Lung microvascular endothelial cell (primary cell): ENCODE data around the gene SLC6A8. TPM values are rescaled to one million over a fixed set of nuclear protein-coding genes. Genes with fewer than 3 reads are reported as not detected.

Experiments
- DNase-seq, 2 donors: peaks; one replicate each; pipeline versions ENCODE4 v3.0.0 to v3.0.0-alpha.2; 2010; ENCODE audit warnings: low read depth in 2 of 2
- total RNA-seq: library from RNA; depleted of rRNA; stranded (reverse); fragments of >200 nt; gene quantifications from 2 replicates; pipeline ENCODE4 v1.2.1, GENCODE V29; 2014

SLC6A8 gene
- 2.4 TPM in 2 replicates for total RNA-seq

- peak; percentile 52 to 66 for DNase-seq
These were observed at the start of gene SLC6A8 for GRCh38 chrX:153687121-153688039. Gene SLC6A8 (plus strand): TSS chrX:153687926. CDS start chrX:153688575, 649 bp downstream.

- no peak for DNase-seq
These were observed 49.7 kb upstream of the SLC6A8 start for GRCh38 chrX:153638041-153638371.

GRCh38 chrX:153638436-153639176 is 49.1 kb upstream of the SLC6A8 start:
- no peak for DNase-seq

- DNase-seq, result no peak
These were observed 48.3 kb upstream of the SLC6A8 start for GRCh38 chrX:153639177-153640044.

- no peak for DNase-seq
These were observed 47.6 kb upstream of the SLC6A8 start for GRCh38 chrX:153640045-153640686.

- DNase-seq, result no peak
These were observed 46.8 kb upstream of the SLC6A8 start for GRCh38 chrX:153640736-153641575.

GRCh38 chrX:153641627-153642026 is 46.1 kb upstream of the SLC6A8 start:
- no peak for DNase-seq

- no peak for DNase-seq
These were observed 45.6 kb upstream of the SLC6A8 start for GRCh38 chrX:153642051-153642654.

- no peak for DNase-seq
These were observed 44.9 kb upstream of the SLC6A8 start for GRCh38 chrX:153642655-153643430.

GRCh38 chrX:153643431-153644351 is 44.0 kb upstream of the SLC6A8 start:
- peak in 1 of 2 donors; percentile 20 for DNase-seq

- no peak for DNase-seq
These were observed 43.2 kb upstream of the SLC6A8 start for GRCh38 chrX:153644356-153645125.

- no peak for DNase-seq
These were observed 42.6 kb upstream of the SLC6A8 start for GRCh38 chrX:153645151-153645550.

- no peak for DNase-seq
These were observed 41.7 kb upstream of the SLC6A8 start for GRCh38 chrX:153645921-153646488.

- DNase-seq, result peak in 1 of 2 donors; percentile 22
These were observed 40.9 kb upstream of the SLC6A8 start, which contains the start of gene DUSP9 for GRCh38 chrX:153646620-153647373. Gene DUSP9 (plus strand): TSS chrX:153647203. CDS start chrX:153647954, 751 bp downstream.

- DNase-seq, result no peak
These were observed 40.0 kb upstream of the SLC6A8 start for GRCh38 chrX:153647461-153648357.
